Parathyroid adenoma (tissue), 2 donors: ENCODE results near the gene PLCB1.

ENCODE experiments used
- H2AFZ ChIP-seq: fragments of 300-600 bp; sonication (generic); one replicate; pipeline ENCODE4 v1.7.0; 2017; ENCODE audit warnings: antibody characterized with exemption, mild to moderate bottlenecking
- H3K27ac ChIP-seq: fragments of 300-600 bp; sonication (generic); one replicate; pipeline ENCODE4 v1.7.0; 2017
- H3K27me3 ChIP-seq: fragments of 300-600 bp; sonication (generic); one replicate; pipeline ENCODE4 v1.7.0; 2017; ENCODE audit warnings: low read length; ENCODE audit not compliant: control insufficient read depth, insufficient read depth
- H3K36me3 ChIP-seq: fragments of 300-600 bp; sonication (generic); one replicate; pipeline ENCODE4 v1.7.0; 2017; ENCODE audit warnings: low read length; ENCODE audit not compliant: control insufficient read depth, insufficient read depth
- H3K4me1 ChIP-seq: fragments of 300-600 bp; sonication (generic); one replicate; pipeline ENCODE4 v1.7.0; 2017; ENCODE audit warnings: control low read depth
- H3K4me2 ChIP-seq: fragments of 300-600 bp; sonication (generic); one replicate; pipeline ENCODE4 v1.7.0; 2017; ENCODE audit warnings: low read length
- H3K4me3 ChIP-seq: fragments of 300-600 bp; sonication (generic); one replicate; pipeline ENCODE4 v1.7.0; 2017; ENCODE audit warnings: low read depth, low read length
- H3K79me2 ChIP-seq: fragments of 300-600 bp; sonication (generic); one replicate; pipeline ENCODE4 v1.7.0; 2017; ENCODE audit warnings: control low read depth
- H3K9ac ChIP-seq: fragments of 300-600 bp; sonication (generic); one replicate; pipeline ENCODE4 v1.7.0; 2017; ENCODE audit warnings: mild to moderate bottlenecking
- H3K9me3 ChIP-seq: fragments of 300-600 bp; sonication (generic); one replicate; pipeline ENCODE4 v1.7.0; 2017; ENCODE audit warnings: low read length; ENCODE audit not compliant: control insufficient read depth
- CTCF ChIP-seq: fragments of 300-600 bp; sonication (generic); IDR thresholded peaks from one replicate; pipeline ENCODE4 v1.7.0; 2017; ENCODE audit warnings: antibody characterized with exemption, mild to moderate bottlenecking
- donor health status: primary hyperparathyroidism.

The PLCB1 gene

DNA sequence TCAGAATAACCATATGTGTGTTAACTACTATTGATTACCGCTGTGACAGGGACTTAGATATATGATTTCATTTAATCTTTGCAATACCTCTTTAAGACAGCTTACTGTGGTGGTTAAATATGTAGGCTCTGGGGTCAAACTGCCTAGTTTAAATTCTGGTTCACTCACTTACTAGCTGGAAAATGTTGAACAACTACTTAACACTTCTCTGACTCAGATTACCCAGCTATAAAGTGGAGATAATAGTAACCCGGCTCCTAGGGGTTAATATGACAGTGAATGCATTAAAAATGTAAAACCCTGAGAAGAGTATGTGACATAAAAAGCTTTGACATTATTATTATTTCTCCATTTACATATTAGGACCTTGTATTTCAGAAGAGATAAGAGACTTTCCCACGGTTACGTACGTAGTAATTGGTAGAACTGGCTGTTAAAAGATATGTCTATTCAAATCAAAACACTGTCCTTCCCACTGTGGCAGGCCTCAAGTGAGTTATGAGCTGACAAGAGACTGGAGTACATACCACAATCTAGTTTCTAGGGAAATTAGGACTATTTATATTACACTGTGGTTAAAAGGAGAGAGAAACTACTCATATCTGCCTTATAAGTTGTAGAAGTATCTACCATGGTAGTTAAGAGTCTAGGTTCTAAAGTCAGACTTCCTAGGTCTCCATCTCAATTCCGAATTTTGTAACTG is 4.4 kb upstream of the PLCB1 start:
- no peaks in the 10 kb centered on the region for H3K27me3 ChIP-seq
- peaks cover 3% of the 10 kb centered on the region for H3K79me2 ChIP-seq
- peak overlapping the region; percentile 57 for H2AFZ ChIP-seq
- no peaks in the 10 kb centered on the region for H3K9me3 ChIP-seq
- H3K36me3 ChIP-seq, result no peaks in the 10 kb centered on the region
- peaks cover 21% of the 10 kb centered on the region for H3K4me1 ChIP-seq
- no peak overlapping the region for H3K9ac ChIP-seq
- no peak for TF ChIP-seq CTCF
- no peak overlapping the region for H3K4me2 ChIP-seq
- no peak overlapping the region for H3K4me3 ChIP-seq
- no peak overlapping the region for H3K27ac ChIP-seq

DNA sequence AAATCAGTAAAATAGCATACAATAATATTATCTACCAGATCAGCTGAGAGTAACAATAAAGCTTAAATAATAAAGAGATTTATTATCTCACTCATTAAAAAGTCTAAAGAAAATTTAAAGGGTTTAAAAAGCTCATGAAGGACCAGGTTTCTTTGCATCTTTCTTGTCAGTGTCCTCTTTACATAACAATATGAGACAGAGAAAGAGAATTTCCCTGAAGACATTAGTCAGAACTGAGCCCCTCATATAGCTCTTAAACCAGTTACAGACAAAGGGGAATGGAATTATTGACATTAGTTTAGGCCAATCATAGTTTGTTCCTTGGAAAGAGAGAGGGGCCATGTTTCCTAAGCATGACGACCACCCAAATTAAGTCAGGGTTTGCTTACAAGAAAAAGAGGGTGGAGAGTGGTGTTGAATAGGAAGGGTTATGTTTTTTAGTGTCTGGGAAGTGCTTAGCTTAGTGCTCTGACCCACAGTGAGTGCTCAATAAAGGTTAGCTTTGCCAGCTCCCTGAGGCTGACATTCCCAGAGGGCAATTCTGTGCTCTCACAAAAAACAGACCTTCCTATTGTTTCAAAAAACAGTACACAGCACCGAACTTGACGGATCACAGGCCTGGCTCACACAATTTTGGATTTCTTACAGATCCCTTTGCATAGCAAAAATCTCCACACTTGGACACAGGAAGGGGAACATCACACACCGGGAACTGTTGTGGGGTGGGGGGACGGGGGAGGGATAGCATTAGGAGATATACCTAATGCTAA is 3.6 kb upstream of the PLCB1 start:
- Histone ChIP-seq H3K27me3 (no peaks in the 10 kb centered on the region), H3K9ac (no peak overlapping the region), H3K4me1 (peaks cover 21% of the 10 kb centered on the region), H3K27ac (no peak overlapping the region), H3K36me3 (no peaks in the 10 kb centered on the region), H3K4me3 (no peak overlapping the region), H3K9me3 (no peaks in the 10 kb centered on the region), H3K79me2 (peaks cover 11% of the 10 kb centered on the region), H2AFZ (peak overlapping the region; percentile 57), H3K4me2 (no peak overlapping the region)
- TF ChIP-seq CTCF, result no peak

DNA sequence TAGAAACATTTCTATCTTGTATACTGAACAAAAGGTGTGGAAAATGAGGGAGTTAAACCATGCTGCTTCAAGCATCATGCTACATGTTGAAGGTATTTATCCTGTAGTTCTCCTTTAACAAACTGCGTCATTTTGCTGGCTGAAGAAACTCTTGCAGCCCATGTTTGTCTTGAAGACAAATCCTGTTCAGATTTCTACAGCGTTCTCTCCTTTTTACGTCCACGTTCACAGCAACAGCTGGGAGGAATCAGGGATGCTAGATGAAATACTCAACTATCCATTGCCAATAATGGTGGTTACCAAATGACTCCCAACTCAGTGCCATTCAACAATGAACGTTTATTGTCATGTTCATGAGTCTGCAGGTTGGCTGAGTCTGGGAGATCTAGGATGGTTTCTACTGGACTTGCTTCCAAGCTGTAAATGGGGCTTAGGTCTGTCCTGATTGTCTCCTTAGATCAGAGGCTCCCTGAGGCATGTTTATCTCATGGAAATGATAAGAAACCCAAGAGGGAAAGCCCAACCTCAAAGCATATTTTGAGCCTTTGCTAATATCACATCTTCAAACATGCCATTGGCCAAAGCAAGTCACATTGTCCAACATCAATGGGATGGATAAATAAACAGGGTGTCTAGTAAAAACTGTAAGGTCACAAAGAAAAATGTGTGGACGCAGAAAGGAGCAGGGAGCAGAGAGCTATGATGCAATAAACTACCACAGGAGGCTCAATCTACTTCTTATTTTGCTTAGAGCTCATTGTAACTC is 2.7 kb upstream of the PLCB1 start:
- H3K4me1 ChIP-seq, result peaks cover 21% of the 10 kb centered on the region
- H3K27me3 ChIP-seq, result no peaks in the 10 kb centered on the region
- no peak overlapping the region for H3K27ac ChIP-seq

GRCh38 chr20:8130840-8131526 is 1.1 kb upstream of the PLCB1 start:
- H3K79me2 ChIP-seq, result peaks cover 23% of the 10 kb centered on the region
- H3K36me3 ChIP-seq, result no peaks in the 10 kb centered on the region
- no peaks in the 10 kb centered on the region for H3K27me3 ChIP-seq
- peaks cover 24% of the 10 kb centered on the region for H3K4me1 ChIP-seq
- no peak overlapping the region for H3K4me3 ChIP-seq
- TF ChIP-seq CTCF, result no peak
- no peaks in the 10 kb centered on the region for H3K9me3 ChIP-seq
- H3K4me2 ChIP-seq, result peak overlapping the region; percentile 85
- peak overlapping the region; percentile 100 for H2AFZ ChIP-seq
- no peak overlapping the region for H3K9ac ChIP-seq
- peak overlapping the region; percentile 83 for H3K27ac ChIP-seq

More for the DNA sequence above, 2.7 kb upstream of the PLCB1 start:
- Histone ChIP-seq H2AFZ (peak overlapping the region; percentile 3), H3K4me2 (no peak overlapping the region), H3K4me3 (no peak overlapping the region), H3K9me3 (no peaks in the 10 kb centered on the region), H3K9ac (no peak overlapping the region), H3K36me3 (no peaks in the 10 kb centered on the region), H3K79me2 (peaks cover 14% of the 10 kb centered on the region)
- no peak for TF ChIP-seq CTCF
